HG02623 (cell line): ENCODE data around the gene FAR1.
A peak's percentile ranks its signal among the peaks of the same experiment; 100 is the strongest.
"Not testable (repeated sequence)": the region's sequence is repeated elsewhere in the genome, so short reads cannot be mapped to it uniquely, and the experiment has no call there.

Source experiments
- ATAC-seq: cut with Tn5 transposase; IDR thresholded peaks from one replicate; pipeline ENCODE4 v1.9.1; 2021; ENCODE audit warnings: moderate library complexity; ENCODE audit not compliant: unreplicated experiment

FAR1 gene, protein sequence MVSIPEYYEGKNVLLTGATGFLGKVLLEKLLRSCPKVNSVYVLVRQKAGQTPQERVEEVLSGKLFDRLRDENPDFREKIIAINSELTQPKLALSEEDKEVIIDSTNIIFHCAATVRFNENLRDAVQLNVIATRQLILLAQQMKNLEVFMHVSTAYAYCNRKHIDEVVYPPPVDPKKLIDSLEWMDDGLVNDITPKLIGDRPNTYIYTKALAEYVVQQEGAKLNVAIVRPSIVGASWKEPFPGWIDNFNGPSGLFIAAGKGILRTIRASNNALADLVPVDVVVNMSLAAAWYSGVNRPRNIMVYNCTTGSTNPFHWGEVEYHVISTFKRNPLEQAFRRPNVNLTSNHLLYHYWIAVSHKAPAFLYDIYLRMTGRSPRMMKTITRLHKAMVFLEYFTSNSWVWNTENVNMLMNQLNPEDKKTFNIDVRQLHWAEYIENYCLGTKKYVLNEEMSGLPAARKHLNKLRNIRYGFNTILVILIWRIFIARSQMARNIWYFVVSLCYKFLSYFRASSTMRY

GRCh38 chr11:13668102-13668956 lies at the start of gene FAR1:
Gene FAR1 (plus strand): TSS chr11:13668668. CDS start chr11:13694766, 26,098 bp downstream.
- ATAC-seq = peak; percentile 86

DNA sequence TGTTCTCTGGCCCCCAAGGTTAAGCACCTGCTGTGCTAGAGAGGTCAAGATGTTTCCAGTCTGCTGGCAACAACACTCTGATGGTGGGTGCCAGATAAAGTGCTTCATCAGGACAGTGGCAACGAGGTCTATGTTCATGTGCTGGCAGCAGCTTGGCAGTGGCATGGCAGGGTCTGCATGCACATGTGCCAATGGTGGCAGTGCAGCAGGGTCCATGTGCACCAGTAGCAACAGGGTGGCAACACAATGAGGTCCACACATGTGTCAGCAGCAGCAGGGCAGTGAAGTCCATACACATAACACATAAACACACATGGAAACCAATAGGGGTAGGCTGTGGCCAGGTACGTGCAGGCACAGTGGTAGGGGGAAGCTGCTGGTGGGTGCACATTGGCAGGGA lies 48.4 kb upstream of the FAR1 start:
- ATAC-seq = no peak

- not testable (repeated sequence) for ATAC-seq
Measured at GRCh38 chr11:13626818-13627217, 41.6 kb upstream of the FAR1 start.

DNA sequence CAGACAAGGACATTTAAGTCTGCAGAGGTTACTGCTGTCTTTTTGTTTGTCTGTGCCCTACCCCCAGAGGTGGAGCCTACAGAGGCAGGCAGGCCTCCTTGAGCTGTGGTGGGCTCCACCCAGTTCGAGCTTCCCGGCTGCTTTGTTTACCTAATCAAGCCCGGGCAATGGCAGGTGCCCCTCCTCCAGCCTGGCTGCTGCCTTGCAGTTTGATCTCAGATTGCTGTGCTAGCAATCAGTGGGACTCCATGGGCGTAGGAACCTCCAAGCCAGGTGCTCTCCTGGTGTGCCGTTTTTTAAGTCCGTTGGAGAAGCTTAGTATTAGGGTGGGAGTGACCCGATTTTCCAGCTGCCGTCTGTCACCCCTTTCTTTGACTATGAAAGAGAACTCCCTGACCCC lies 39.8 kb upstream of the FAR1 start:
- not testable (repeated sequence) for ATAC-seq

- ATAC-seq = no peak
Measured at GRCh38 chr11:13629779-13630178, 38.7 kb upstream of the FAR1 start.

DNA sequence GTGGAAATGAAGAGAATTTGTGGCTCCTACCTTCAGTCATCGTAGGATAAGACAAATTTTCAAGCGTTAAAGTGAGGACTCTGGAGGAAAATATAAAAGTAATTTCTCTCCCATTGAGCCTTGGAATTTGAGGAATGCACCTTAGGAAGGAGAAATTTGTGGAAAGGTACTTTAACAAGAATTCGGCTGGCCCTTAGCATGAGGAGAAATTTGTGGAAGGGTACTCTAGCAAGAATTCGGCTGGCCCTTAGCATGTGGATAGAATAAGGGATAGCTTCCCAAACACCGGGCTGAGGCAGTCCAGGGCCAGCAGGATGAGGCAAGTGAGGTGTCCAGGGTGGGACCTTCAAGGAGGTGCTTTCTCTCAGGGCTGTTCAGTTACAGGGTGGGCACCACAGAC lies 33.2 kb upstream of the FAR1 start:
- ATAC-seq = no peak

- no peak for ATAC-seq
Measured at GRCh38 chr11:13635804-13636203, 32.7 kb upstream of the FAR1 start.

- ATAC-seq = no peak
Measured at GRCh38 chr11:13637125-13638069, 31.1 kb upstream of the FAR1 start.

- ATAC-seq = no peak
Measured at GRCh38 chr11:13638422-13638821, 30.0 kb upstream of the FAR1 start.

GRCh38 chr11:13644997-13645687 lies 23.3 kb upstream of the FAR1 start:
- ATAC-seq = no peak

GRCh38 chr11:13647391-13647790 lies 21.1 kb upstream of the FAR1 start:
- no peak for ATAC-seq

DNA sequence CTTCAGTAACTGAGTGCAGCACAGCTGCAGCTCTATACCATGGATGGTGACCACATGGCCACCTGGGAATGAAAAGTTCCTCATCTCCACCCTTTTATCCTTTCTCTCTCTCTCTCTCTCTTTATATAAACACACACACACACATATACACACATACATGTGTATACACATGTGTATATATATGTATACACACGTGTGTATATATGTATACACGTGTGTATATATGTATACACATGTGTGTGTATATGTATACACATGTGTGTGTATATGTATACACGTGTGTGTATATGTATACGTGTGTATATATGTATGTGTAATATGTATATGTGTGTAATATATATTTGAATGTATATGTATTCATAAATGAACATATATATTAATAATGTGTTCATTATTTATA lies 18.8 kb upstream of the FAR1 start:
- no peak for ATAC-seq

- ATAC-seq = not testable (repeated sequence)
Measured at GRCh38 chr11:13651515-13651914, 17.0 kb upstream of the FAR1 start.

- no peak for ATAC-seq
Measured at GRCh38 chr11:13661074-13661623, 7.3 kb upstream of the FAR1 start.

GRCh38 chr11:13663631-13664071 lies 4.8 kb upstream of the FAR1 start:
- ATAC-seq = no peak

DNA sequence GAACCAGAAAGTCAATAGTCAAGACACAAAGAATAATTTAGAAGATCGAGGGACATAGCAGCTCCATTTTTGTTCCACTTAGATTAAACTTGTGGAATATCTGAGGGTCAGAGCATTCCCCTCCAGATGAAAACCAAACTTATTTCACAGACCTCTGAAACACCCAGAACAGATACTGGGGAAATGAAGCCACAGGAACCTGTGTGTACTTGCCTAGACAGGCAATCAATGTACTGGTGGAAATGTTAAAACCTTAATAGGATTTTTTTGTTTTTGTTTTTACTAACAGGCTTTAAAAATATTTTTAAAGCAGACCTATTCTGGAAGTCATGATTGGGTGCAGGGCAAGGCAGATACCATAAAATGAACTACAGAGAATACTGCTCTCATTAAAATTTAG lies 4.1 kb upstream of the FAR1 start:
- ATAC-seq = no peak

GRCh38 chr11:13666708-13667107 lies 1.8 kb upstream of the FAR1 start:
- no peak for ATAC-seq

DNA sequence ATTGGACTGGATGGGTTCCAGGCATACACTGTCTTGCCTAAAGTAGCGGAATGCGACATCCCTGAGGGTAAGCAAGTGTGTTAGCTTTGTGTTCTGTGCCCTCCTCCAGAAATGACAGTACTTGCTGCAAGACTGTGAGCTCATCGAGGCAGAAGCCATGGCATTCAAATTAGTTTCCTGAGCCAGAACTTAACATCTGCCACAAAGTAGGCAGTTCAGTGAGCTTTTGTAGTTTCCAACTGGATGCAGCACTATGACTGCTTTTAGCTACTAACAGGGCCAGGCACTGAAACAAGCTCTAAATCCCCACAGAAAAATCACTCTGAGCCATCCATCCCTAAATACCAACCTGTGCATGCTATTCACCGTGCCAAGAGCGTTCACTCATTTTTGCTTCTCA lies 1.2 kb upstream of the FAR1 start:
- no peak for ATAC-seq

DNA sequence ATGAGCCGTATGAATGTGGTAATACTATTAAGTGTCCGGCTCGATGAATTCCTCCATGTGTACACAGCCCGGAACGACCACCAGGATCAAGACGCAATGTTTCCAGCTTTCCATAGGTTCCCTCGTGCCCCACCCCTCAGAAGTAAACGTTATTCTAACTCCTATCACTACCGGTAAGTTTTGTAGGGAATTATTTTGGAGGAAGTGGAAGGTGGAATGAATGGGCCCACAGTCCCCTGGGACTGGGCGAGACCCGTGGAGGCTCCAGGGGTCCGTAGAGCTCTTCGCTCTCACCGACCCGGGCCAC lies 720 bp upstream of the FAR1 start:
- ATAC-seq = no peak

DNA sequence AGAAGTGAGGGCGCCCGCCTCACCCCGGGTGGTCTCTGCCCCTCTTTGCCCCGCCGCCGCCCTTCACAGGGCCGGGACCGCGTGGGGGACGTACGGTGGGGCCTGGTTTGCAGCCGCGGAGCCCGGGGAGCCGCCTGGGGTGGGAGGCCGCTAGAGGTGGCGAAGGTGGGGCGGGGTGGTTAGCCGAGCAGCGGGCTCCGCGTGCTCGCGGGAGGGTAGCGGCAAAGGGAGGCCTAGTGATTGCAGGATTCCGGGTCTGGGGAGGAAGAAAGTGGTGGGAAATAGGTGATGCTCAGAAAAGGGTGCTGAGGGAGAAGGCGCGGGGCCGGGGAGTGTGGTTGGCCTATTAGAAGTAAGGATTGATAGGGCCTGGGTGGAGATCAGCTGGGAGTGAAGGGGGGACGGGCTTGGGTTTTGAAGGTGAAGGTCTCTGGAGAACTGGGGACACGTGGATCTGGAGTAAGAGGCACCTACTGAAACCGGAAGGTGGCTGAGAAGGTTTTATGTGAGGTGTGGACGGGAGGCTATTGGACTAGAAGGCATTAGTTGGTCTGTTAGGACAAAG lies 571 bp downstream of the FAR1 start:
- peak; percentile 5 for ATAC-seq
